Bronchial epithelial cell (primary cell): ENCODE data around the gene PLA1A. TPM values are rescaled to one million over a fixed set of nuclear protein-coding genes. Genes with fewer than 3 reads are reported as not detected.
A peak's percentile ranks its signal among the peaks of the same experiment; 100 is the strongest.

ENCODE experiments used
- DNase-seq: peaks from one replicate; pipeline ENCODE4 v3.0.0-alpha.2; 2010; ENCODE audit warnings: low read depth
- FAIRE-seq: peaks from 2 replicates; lab custom pipeline; 2011; peaks lifted over from hg19 to GRCh38; lab: Jason Lieb, UNC
- H3K27me3 ChIP-seq: 2 replicates; pipeline ENCODE4 v1.5.1; 2011; ENCODE audit warnings: low read length; ENCODE audit not compliant: control insufficient read depth, insufficient read depth
- H3K36me3 ChIP-seq: 2 replicates; pipeline ENCODE4 v1.5.1; 2011; ENCODE audit warnings: low read length; ENCODE audit not compliant: control insufficient read depth, insufficient read depth
- H3K4me3 ChIP-seq: 2 replicates; pipeline ENCODE4 v1.5.1; 2011; ENCODE audit warnings: mild to moderate bottlenecking, low read depth, low read length, control low read depth
- total RNA-seq: library from RNA; depleted of rRNA; stranded (reverse); fragments of >200 nt; gene quantifications from 2 replicates; pipeline ENCODE4 v1.2.1, GENCODE V29; 2014
- TF ChIP-seq, protein P1 (sequence below): IDR thresholded peaks from 2 replicates; pipeline ENCODE4 v1.5.1; 2011; ENCODE audit warnings: mild to moderate bottlenecking, moderate library complexity, low read length, control low read depth, inconsistent platforms; ENCODE audit not compliant: insufficient read depth, severe bottlenecking

Gene PLA1A
- total RNA-seq, 1 donor from 2014 or later: not detected

DNA sequence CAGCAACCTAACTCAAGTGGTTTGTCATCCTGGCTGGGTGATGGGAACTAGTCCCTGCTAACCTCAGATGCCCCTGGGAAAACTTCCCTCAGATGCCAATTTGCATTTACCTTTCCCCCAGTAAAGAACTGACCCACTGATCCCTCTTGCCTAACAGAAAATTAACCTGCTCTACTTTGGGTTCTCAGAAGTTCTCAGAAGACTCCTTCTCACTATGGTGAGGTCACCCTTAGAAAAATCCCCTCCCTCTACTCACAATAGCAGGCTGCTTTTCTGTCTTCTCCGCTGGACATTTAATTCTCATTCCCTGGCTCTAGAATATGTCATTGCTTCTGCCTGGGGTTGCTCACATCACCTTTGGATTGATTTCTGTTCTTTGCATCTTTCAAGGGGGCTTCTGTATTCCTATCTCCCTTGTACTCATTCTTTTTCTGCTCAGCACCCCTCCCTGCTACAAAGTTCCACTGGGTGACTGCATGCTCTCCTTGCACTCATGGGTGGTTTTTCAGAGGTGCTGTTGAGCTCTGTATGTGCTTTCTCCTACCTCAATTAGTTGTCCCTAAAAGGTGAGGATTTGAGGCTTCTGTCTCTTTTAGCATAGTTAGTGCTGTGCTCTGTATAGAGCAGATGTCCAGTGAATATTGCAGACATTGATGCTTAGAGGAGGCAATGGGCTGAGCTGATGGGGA lies 869 bp downstream of the PLA1A start:
- Histone ChIP-seq H3K36me3 (no peaks in the 10 kb centered on the region), H3K4me3 (no peak overlapping the region), H3K27me3 (no peaks in the 10 kb centered on the region)
- no peak for FAIRE-seq
- DNase-seq: no peak
- TF ChIP-seq, protein P1, sequence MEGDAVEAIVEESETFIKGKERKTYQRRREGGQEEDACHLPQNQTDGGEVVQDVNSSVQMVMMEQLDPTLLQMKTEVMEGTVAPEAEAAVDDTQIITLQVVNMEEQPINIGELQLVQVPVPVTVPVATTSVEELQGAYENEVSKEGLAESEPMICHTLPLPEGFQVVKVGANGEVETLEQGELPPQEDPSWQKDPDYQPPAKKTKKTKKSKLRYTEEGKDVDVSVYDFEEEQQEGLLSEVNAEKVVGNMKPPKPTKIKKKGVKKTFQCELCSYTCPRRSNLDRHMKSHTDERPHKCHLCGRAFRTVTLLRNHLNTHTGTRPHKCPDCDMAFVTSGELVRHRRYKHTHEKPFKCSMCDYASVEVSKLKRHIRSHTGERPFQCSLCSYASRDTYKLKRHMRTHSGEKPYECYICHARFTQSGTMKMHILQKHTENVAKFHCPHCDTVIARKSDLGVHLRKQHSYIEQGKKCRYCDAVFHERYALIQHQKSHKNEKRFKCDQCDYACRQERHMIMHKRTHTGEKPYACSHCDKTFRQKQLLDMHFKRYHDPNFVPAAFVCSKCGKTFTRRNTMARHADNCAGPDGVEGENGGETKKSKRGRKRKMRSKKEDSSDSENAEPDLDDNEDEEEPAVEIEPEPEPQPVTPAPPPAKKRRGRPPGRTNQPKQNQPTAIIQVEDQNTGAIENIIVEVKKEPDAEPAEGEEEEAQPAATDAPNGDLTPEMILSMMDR: no peak

DNA sequence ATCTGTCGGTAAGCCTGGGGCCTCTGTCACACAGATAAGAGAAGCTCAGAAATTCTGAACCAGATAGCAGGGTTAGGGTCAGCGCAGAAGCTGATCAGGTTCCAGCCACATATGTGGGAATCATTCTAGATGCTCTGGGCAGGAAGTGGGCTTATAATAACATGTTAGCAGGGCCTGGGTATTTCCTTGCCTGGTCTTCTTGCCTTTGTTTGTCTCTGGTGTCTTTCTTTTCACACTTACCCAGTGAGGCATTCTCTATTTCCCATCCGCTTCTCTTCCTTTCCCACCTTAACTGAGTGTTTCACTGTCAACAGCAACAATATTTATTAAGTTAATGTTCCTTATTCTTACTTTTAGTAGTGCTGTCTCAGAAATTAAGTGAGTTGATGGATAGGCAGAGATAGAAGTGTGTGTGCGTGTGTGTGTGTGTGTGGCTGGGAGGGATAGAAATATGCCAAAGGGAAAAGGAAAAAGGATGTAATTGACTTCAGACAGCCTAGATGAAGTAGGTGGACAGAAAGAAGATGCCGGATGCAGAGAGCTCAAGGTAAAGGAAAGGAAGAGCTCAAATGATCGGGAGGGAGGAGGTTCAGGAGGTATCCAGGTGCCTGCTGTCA lies 2.0 kb downstream of the PLA1A start:
- no peak for FAIRE-seq
- H3K4me3 ChIP-seq: no peak overlapping the region
- H3K27me3 ChIP-seq: no peaks in the 10 kb centered on the region
- no peaks in the 10 kb centered on the region for H3K36me3 ChIP-seq
- no peak for DNase-seq
- TF ChIP-seq, protein P1: no peak

DNA sequence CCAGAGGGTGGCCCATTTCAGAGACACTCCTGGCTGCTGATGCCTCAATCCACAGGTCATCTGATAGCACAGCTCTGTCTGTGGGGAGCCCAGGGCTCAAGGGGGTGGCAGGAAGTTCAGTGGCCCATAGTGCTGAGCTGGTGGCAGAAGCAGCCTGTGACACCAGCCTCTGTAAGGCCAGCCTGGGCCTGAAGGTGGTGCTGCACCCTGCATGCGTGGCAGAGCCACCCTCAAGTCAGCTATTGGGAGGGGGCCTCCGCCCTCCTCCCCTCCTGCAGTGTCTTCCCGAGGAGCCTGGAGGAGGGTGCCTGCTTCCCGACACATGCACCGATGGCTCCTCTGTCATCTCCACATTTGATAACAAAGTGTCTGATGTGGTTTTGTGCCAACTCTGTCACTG lies 3.0 kb downstream of the PLA1A start:
- Histone ChIP-seq H3K36me3 (no peaks in the 10 kb centered on the region), H3K4me3 (no peak overlapping the region), H3K27me3 (no peaks in the 10 kb centered on the region)
- no peak for DNase-seq
- FAIRE-seq: no peak
- TF ChIP-seq, protein P1: peak; percentile 52

DNA sequence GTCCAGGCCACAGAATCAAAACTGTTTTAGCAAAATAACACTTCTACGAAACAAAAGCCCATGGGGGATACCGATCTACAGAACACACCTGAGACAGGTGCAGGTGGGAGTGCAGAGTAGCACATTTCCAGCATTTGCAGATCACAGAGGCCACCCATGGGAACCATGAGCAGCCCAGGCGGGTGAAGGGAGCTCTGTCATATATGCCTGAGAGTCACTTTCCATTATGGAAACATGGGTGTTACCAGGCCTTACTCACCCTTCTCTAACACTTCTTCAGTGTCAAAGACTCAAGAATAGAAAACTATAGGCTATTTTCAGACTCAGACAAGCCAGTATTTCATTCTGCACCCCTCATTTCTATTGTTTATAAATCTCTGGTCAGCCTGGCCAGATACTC lies 3.5 kb downstream of the PLA1A start:
- FAIRE-seq: no peak
- no peak for DNase-seq
- TF ChIP-seq, protein P1: no peak
- Histone ChIP-seq H3K4me3 (no peak overlapping the region), H3K36me3 (no peaks in the 10 kb centered on the region), H3K27me3 (no peaks in the 10 kb centered on the region)

DNA sequence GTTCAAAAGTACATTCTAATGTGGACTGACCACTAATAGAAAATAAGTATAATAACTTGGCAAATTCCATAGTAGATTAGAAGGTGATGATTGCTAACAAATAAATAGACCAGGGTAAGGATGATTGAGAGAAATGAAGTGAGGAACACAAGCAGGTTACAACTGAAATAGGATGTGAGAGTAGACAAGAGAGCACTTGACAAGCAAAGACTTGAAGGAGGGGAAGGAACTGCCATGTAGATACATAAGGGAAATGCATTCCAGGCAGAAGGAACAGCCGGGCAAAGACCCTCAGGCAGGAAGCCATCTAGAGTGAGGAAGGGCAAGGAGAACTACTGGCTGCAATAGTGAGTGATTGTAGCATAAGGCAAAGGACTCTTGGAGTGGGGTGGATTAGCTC lies 5.0 kb downstream of the PLA1A start:
- H3K27me3 ChIP-seq: no peaks in the 10 kb centered on the region
- no peak overlapping the region for H3K4me3 ChIP-seq
- H3K36me3 ChIP-seq: no peaks in the 10 kb centered on the region
- no peak for DNase-seq
- FAIRE-seq: no peak
- TF ChIP-seq, protein P1: no peak
